DND-41 (cell line): ENCODE measurements around the gene CFAP91.

Source experiments
- ATAC-seq: fragments of 200-7000 bp; cut with Tn5 transposase; 3 replicates; pipeline ENCODE4 v1.9.1; 2021; ENCODE audit warnings: low read depth; ENCODE audit not compliant: insufficient read depth
- DNase-seq: peaks from one replicate; pipeline ENCODE4 v3.0.0-alpha.2; 2020
- H2AFZ ChIP-seq: 2 replicates; pipeline ENCODE4 v1.6.0; 2012; ENCODE audit warnings: low read depth, low read length
- H3K27ac ChIP-seq: 2 replicates; pipeline ENCODE4 v1.5.1; 2012; ENCODE audit warnings: low read length, inconsistent platforms
- H3K27me3 ChIP-seq: fragments of 200-600 bp; sonication (generic); 2 replicates; pipeline ENCODE4 v1.6.0; 2012; ENCODE audit warnings: low read length, mild to moderate bottlenecking, inconsistent platforms; ENCODE audit not compliant: insufficient read depth, poor library complexity
- H3K36me3 ChIP-seq: 2 replicates; pipeline ENCODE4 v1.5.1; 2012; ENCODE audit warnings: low read length, inconsistent platforms; ENCODE audit not compliant: insufficient read depth
- H3K4me1 ChIP-seq: 2 replicates; pipeline ENCODE4 v1.5.1; 2012; ENCODE audit warnings: mild to moderate bottlenecking, low read length; ENCODE audit not compliant: insufficient read depth
- H3K4me2 ChIP-seq: 2 replicates; pipeline ENCODE4 v1.6.0; 2012; ENCODE audit warnings: mild to moderate bottlenecking, moderate library complexity, low read length, inconsistent platforms; ENCODE audit not compliant: insufficient read depth
- H3K4me3 ChIP-seq, 2 experiments: fragments of 200-600 bp in 1 of 2; shearing (Covaris generic) in 1 of 2; 2 replicates each; pipeline ENCODE4 v1.5.1; 2012 to 2016; ENCODE audit warnings: inconsistent platforms in 2 of 2, low read length in 2 of 2, mild to moderate bottlenecking in 2 of 2, low read depth in 1 of 2, moderate library complexity in 1 of 2
- H3K79me2 ChIP-seq: 2 replicates; pipeline ENCODE4 v1.6.0; 2012; ENCODE audit warnings: low read length, inconsistent platforms; ENCODE audit not compliant: insufficient read depth
- H3K9ac ChIP-seq: 2 replicates; pipeline ENCODE4 v1.6.0; 2012; ENCODE audit warnings: low read depth, mild to moderate bottlenecking, inconsistent platforms, low read length, moderate library complexity
- H3K9me3 ChIP-seq: 2 replicates; pipeline ENCODE4 v1.5.1; 2012; ENCODE audit warnings: low read length, moderate library complexity, mild to moderate bottlenecking, inconsistent platforms; ENCODE audit not compliant: insufficient read depth, severe bottlenecking
- H4K20me1 ChIP-seq: 2 replicates; pipeline ENCODE4 v1.6.0; 2012; ENCODE audit warnings: low read length; ENCODE audit not compliant: insufficient read depth
- CTCF ChIP-seq: IDR thresholded peaks from 2 replicates; pipeline ENCODE4 v1.5.1; 2012; ENCODE audit warnings: borderline replicate concordance, low read length, moderate library complexity, mild to moderate bottlenecking; ENCODE audit not compliant: poor library complexity, severe bottlenecking; ENCODE audit errors: extremely low read depth
- EZH2 ChIP-seq: IDR thresholded peaks from 3 replicates; pipeline ENCODE4 v1.6.1; 2012; ENCODE audit warnings: borderline replicate concordance, low read depth, mild to moderate bottlenecking, moderate library complexity, low read length, inconsistent platforms; ENCODE audit not compliant: severe bottlenecking

CFAP91 gene

GRCh38 chr3:119659606-119660291 lies 43.1 kb upstream of the CFAP91 start:
- DNase-seq (no peak), ATAC-seq (no peak)
- TF ChIP-seq CTCF: no peak
- TF ChIP-seq EZH2: no peak
- Histone ChIP-seq H4K20me1 (no peaks in the 10 kb centered on the region), H3K9me3 (no peaks in the 10 kb centered on the region), H3K27me3 (no peaks in the 10 kb centered on the region), H3K9ac (no peak overlapping the region), H2AFZ (no peak overlapping the region), H3K4me2 (no peak overlapping the region), H3K4me1 (no peaks in the 10 kb centered on the region), H3K79me2 (no peaks in the 10 kb centered on the region), H3K4me3 (no peak overlapping the region), H3K27ac (no peak overlapping the region), H3K36me3 (no peaks in the 10 kb centered on the region)

DNA sequence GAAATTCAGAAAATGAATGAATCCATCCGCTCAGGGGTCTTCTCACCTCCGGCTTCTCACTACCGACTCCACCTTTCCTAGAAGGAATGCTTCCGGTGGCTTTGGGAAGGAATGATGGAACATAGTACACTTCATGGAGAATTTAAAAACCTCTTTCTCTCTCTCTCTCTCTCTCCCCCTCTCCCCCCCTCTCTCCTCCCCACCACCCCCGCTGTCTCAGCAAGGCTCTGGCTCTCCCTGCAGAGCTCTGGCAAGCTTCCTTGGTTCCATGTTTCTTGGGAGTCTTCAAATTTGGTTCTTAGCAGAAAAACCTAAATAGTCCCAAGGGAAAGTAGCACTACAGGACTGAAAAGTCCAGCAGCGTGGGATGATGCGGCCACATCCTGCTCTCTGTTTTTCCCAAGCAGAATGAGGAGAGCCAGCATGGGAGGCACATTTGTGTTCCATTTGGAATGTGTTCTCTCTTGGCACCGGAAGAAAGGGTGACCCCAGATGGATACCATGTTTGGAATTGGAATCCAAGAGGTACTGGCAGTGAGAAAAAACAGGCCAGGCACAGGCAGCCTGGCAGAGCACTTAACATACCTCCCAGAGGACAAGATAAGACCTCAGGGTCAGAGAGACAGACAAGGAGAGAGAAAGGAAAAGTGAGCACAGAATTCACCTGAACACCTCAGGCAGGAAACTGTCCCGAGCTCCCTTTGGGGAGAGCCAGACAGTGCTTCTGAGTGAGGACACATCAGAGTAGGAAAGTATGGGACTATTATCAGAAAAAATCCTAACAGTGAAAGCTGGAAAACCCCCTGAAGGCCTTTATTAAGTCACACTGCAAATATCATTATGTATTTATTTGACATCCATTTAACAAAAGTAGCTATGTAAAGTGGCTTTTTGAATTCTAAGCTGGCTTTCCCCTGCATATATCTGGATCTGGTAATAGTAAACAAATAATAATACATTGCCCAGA lies 42.1 kb upstream of the CFAP91 start, which contains the start of gene POPDC2:
TSS of gene POPDC2 (minus strand) at position 116 of the 967 bp plus-strand sequence. CDS start 166 bp downstream, outside the sequence.
- H3K9ac ChIP-seq: no peak within 1 kb of the TSS
- H3K27me3 ChIP-seq: no peaks in the 10 kb centered on the region
- H3K36me3 ChIP-seq: no peaks in the 10 kb centered on the region
- H3K27ac ChIP-seq: no peak within 1 kb of the TSS
- H3K4me2 ChIP-seq: no peak within 1 kb of the TSS
- no peaks in the 10 kb centered on the region for H3K4me1 ChIP-seq
- H4K20me1 ChIP-seq: no peaks in the 10 kb centered on the region
- no peak within 1 kb of the TSS for H3K4me3 ChIP-seq
- ATAC-seq: no peak
- no peaks in the 10 kb centered on the region for H3K9me3 ChIP-seq
- TF ChIP-seq CTCF: no peak
- no peak for TF ChIP-seq EZH2
- no peak for DNase-seq
- H2AFZ ChIP-seq: no peak within 1 kb of the TSS
- H3K79me2 ChIP-seq: no peaks in the 10 kb centered on the region

GRCh38 chr3:119662604-119663373 lies 40.0 kb upstream of the CFAP91 start:
- Histone ChIP-seq H3K36me3 (peaks cover 4% of the 10 kb centered on the region; the same call in 1 of the 2 replicates), H3K27ac (no peak overlapping the region)
- ATAC-seq: no peak

More at GRCh38 chr3:119662604-119663373, 40.0 kb upstream of the CFAP91 start:
- no peaks in the 10 kb centered on the region for H3K4me1 ChIP-seq
- no peak overlapping the region for H3K4me3 ChIP-seq
- no peaks in the 10 kb centered on the region for H3K79me2 ChIP-seq
- H3K27me3 ChIP-seq: no peaks in the 10 kb centered on the region
- no peak overlapping the region for H2AFZ ChIP-seq
- H3K9ac ChIP-seq: no peak overlapping the region
- no peak for TF ChIP-seq EZH2
- TF ChIP-seq CTCF: no peak
- DNase-seq: no peak
- no peak overlapping the region for H3K4me2 ChIP-seq
- no peaks in the 10 kb centered on the region for H4K20me1 ChIP-seq
- H3K9me3 ChIP-seq: no peaks in the 10 kb centered on the region
